ENCODE data around the gene SERPINB6. TPM values are rescaled to one million over a fixed set of nuclear protein-coding genes. Genes with fewer than 3 reads are reported as not detected.

The SERPINB6 gene
- total and polyA plus RNA-seq, 8 donors: 79.1 to 281 (median 156) TPM

DNA sequence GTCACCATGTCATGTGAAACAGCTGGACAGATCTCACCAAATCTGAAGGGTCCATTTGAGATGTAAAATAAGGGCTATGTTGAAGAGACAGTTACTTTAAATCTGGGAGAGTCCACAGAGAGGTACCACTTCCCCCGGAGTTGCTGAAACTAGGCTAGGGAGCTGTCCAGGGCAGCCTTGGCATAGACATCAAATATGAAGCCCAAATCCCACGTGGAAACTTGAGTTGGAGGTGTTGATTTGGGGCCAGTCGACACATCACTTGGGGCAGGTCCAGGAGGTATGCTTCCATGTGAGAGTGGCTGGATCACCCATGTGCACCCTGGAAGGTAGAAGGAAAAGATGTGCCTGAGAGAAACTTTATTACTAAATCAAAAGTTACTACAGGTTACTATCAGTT is 56.2 kb downstream of the SERPINB6 start:
- Histone ChIP-seq H3K36me3 (no peaks in the 10 kb centered on the region), H3K27me3 (no peaks in the 10 kb centered on the region), H3K27ac (no peak overlapping the region), H3K4me3 (no peak overlapping the region), H3K4me1 (peaks cover 0 to 24% (median 10%) of the 10 kb centered on the region in 4 donors), H3K9me3 (no peaks in the 10 kb centered on the region)
- no peak for TF ChIP-seq POLR2A (IDR thresholded peaks at IDR 0.05)
- TF ChIP-seq, protein P1, sequence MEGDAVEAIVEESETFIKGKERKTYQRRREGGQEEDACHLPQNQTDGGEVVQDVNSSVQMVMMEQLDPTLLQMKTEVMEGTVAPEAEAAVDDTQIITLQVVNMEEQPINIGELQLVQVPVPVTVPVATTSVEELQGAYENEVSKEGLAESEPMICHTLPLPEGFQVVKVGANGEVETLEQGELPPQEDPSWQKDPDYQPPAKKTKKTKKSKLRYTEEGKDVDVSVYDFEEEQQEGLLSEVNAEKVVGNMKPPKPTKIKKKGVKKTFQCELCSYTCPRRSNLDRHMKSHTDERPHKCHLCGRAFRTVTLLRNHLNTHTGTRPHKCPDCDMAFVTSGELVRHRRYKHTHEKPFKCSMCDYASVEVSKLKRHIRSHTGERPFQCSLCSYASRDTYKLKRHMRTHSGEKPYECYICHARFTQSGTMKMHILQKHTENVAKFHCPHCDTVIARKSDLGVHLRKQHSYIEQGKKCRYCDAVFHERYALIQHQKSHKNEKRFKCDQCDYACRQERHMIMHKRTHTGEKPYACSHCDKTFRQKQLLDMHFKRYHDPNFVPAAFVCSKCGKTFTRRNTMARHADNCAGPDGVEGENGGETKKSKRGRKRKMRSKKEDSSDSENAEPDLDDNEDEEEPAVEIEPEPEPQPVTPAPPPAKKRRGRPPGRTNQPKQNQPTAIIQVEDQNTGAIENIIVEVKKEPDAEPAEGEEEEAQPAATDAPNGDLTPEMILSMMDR (IDR thresholded peaks at IDR 0.05): no peak
- TF ChIP-seq POLR2AphosphoS5 (IDR thresholded peaks at IDR 0.05): no peak
- no peak for TF ChIP-seq EP300 (IDR thresholded peaks at IDR 0.05)
- intact Hi-C loops (cut with DNase I; ENCODE audit: low total_unique reads): no loop called here
- WGBS, 5 donors: 78 to 89% (median 87%) methylated on average over 3 of the region's 3 CpGs
- DNase-seq: no peak

DNA sequence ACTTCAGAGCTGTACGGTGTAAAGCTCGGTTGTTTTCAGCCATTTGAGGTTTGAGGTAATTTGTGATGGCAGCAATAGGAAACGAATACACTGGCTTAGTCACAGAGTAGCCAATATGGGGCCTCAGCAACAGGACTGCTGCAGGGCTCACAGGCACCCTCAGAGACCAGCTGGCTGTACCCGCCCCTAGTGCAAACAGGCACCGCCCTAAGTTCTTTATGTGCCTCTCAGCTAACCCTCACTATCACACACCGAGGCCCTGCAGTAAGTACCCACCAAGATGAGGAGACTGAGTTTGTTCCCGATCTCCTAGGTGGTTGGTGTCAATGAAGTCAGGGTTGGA is 57.1 kb downstream of the SERPINB6 start:
- intact Hi-C loops (cut with DNase I; ENCODE audit: low total_unique reads): no loop called here
- Histone ChIP-seq H3K9me3 (no peaks in the 10 kb centered on the region), H3K27me3 (no peaks in the 10 kb centered on the region), H3K27ac (peak overlapping the region in 1 of 5 donors; percentile 23), H3K4me1 (peaks cover 0 to 26% (median 10%) of the 10 kb centered on the region in 4 donors), H3K36me3 (no peaks in the 10 kb centered on the region), H3K4me3 (no peak overlapping the region)
- 44 to 56% (median 49%) methylated on average over 7 of the region's 7 CpGs for WGBS, 5 donors
- DNase-seq: peak; percentile 40 to 42
- no peak for TF ChIP-seq EP300 (IDR thresholded peaks at IDR 0.05)
- TF ChIP-seq POLR2A (IDR thresholded peaks at IDR 0.05): no peak
- no peak for TF ChIP-seq POLR2AphosphoS5 (IDR thresholded peaks at IDR 0.05)
- TF ChIP-seq, protein P1 (IDR thresholded peaks at IDR 0.05): no peak

DNA sequence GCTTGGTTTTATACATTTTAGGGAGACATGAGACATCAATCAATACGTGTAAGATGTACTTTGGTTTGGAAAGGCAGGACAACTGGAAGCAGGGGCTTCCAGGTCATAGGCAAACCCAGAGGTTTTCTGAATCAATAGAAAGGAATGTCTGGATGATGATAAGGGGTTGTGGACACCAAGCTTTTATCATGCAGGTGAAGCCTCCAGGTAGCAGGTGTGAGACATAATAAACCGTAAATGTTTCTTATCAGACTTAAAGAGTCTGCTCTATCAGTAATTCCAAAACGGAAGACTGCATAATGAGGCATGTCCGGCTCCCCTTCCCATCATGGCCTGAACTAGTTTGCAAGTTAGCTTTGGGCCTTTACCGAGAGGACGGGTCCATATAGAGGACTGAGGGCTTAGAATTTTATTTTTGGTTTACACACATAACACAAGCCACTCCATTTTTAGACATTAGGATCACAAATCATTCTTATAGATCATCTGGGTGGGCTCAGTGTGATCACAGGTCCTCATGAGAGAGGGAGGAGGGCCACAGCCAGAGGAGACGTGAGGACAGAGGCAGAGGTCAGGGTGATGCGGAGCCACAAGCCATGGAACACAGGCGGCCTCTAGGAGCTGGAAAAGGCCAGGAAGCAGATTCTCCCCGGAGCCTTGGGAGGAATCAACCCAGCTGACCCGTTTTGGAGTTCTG is 57.6 kb downstream of the SERPINB6 start:
- Histone ChIP-seq H3K9me3 (no peaks in the 10 kb centered on the region), H3K27ac (peak overlapping the region in 2 of 5 donors; percentile 15 to 23), H3K4me1 (peaks cover 0 to 26% (median 8%) of the 10 kb centered on the region in 4 donors), H3K27me3 (no peaks in the 10 kb centered on the region), H3K36me3 (no peaks in the 10 kb centered on the region), H3K4me3 (no peak overlapping the region)
- no peak for DNase-seq
- TF ChIP-seq EP300 (IDR thresholded peaks at IDR 0.05) (no peak), POLR2AphosphoS5 (IDR thresholded peaks at IDR 0.05) (no peak), POLR2A (IDR thresholded peaks at IDR 0.05) (no peak)
- TF ChIP-seq, protein P1 (IDR thresholded peaks at IDR 0.05): no peak
- intact Hi-C loops (cut with DNase I; ENCODE audit: low total_unique reads): no loop called here
- 81 to 86% (median 84%) methylated on average over 11 of the region's 11 CpGs for WGBS, 5 donors

DNA sequence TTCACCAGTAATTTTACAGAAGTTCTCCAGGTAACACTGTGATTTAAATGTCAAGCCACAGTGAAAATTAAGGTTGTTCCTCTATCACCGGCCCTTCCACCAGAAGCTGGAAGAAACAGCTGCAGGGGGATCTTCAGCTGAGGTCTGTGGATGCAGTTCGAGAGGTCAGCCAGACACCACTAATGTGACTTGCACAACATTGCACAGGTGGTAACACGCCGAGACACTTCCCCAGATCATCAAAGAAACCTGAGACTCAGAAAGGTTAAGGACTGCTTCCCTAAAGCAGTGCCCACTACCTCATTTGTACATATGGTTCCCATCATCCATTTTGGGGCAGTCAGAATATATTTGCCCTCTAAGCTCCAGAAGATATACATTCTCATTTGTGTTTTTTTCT is 60.2 kb downstream of the SERPINB6 start:
- no peak overlapping the region for H3K4me3 ChIP-seq
- H3K9me3 ChIP-seq: no peaks in the 10 kb centered on the region
- WGBS, 5 donors: 76 to 95% (median 81%) methylated on average over 4 of the region's 4 CpGs
- no peaks in the 10 kb centered on the region for H3K36me3 ChIP-seq
- peaks cover 0 to 24% (median 4%) of the 10 kb centered on the region in 4 donors for H3K4me1 ChIP-seq
- no peak overlapping the region for H3K27ac ChIP-seq
- no peak for TF ChIP-seq POLR2A (IDR thresholded peaks at IDR 0.05)
- TF ChIP-seq, protein P1 (IDR thresholded peaks at IDR 0.05): no peak
- no peak for DNase-seq
- intact Hi-C loops (cut with DNase I; ENCODE audit: low total_unique reads): no loop called here
- H3K27me3 ChIP-seq: no peaks in the 10 kb centered on the region

All from stomach (tissue), 9 donors.